Keratinocyte (primary cell): ENCODE results near the gene ADCY4. TPM values are rescaled to one million over a fixed set of nuclear protein-coding genes. Genes with fewer than 3 reads are reported as not detected.
"Not testable (repeated sequence)": the region's sequence is repeated elsewhere in the genome, so short reads cannot be mapped to it uniquely, and the experiment has no call there.

Source experiments
- DNase-seq: peaks from one replicate; pipeline ENCODE4 v3.0.0-alpha.2; 2011; ENCODE audit warnings: low read depth, missing footprints, low spot score
- FAIRE-seq: peaks from 2 replicates; lab custom pipeline; 2011; peaks lifted over from hg19 to GRCh38; lab: Jason Lieb, UNC
- H2AFZ ChIP-seq: 2 replicates; pipeline ENCODE4 v1.6.0; 2012; ENCODE audit warnings: low read length, control low read depth, inconsistent platforms; ENCODE audit not compliant: control insufficient read depth
- H3K27ac ChIP-seq: 2 replicates; pipeline ENCODE4 v1.5.1; 2011; ENCODE audit warnings: low read length; ENCODE audit not compliant: control insufficient read depth, insufficient read depth
- H3K27me3 ChIP-seq: 3 replicates; pipeline ENCODE4 v1.6.0; 2011; ENCODE audit warnings: low read length; ENCODE audit not compliant: control insufficient read depth, insufficient read depth; ENCODE audit errors: extremely low read depth
- H3K36me3 ChIP-seq, 2 experiments: 2 replicates in 1 of 2; 3 replicates in 1 of 2; pipeline ENCODE4 v1.5.1; 2011; ENCODE audit warnings: low read length in 2 of 2, mild to moderate bottlenecking in 1 of 2; ENCODE audit not compliant: control insufficient read depth in 2 of 2, insufficient read depth in 2 of 2; ENCODE audit errors: extremely low read depth in 1 of 2
- H3K4me1 ChIP-seq: 3 replicates; pipeline ENCODE4 v1.5.1; 2011; ENCODE audit warnings: low read length; ENCODE audit not compliant: control insufficient read depth, insufficient read depth; ENCODE audit errors: extremely low read depth
- H3K4me2 ChIP-seq: 3 replicates; pipeline ENCODE4 v1.6.0; 2011; ENCODE audit warnings: low read depth, low read length; ENCODE audit not compliant: control insufficient read depth, insufficient read depth; ENCODE audit errors: extremely low read depth
- H3K4me3 ChIP-seq, 3 experiments: fragments of 200-600 bp in 1 of 3; sonication (generic) in 1 of 3; 2 replicates in 2 of 3; 3 replicates in 1 of 3; pipeline ENCODE4 v1.5.1; 2011 to 2016; ENCODE audit warnings: low read length in 3 of 3, mild to moderate bottlenecking in 3 of 3, control low read depth in 2 of 3, inconsistent platforms in 1 of 3, low read depth in 1 of 3, mixed read lengths in 1 of 3, mixed run types in 1 of 3, moderate library complexity in 1 of 3; ENCODE audit not compliant: control insufficient read depth in 2 of 3, insufficient read depth in 2 of 3; ENCODE audit errors: extremely low read depth in 1 of 3
- H3K79me2 ChIP-seq: 2 replicates; pipeline ENCODE4 v1.6.0; 2012; ENCODE audit warnings: low read length; ENCODE audit not compliant: control insufficient read depth, insufficient read depth
- H3K9ac ChIP-seq: 3 replicates; pipeline ENCODE4 v1.6.0; 2011; ENCODE audit warnings: low read length; ENCODE audit not compliant: control insufficient read depth, insufficient read depth; ENCODE audit errors: extremely low read depth
- H3K9me1 ChIP-seq: 3 replicates; pipeline ENCODE4 v1.6.0; 2011; ENCODE audit warnings: low read length; ENCODE audit not compliant: control insufficient read depth, insufficient read depth; ENCODE audit errors: extremely low read depth
- H3K9me3 ChIP-seq: 2 replicates; pipeline ENCODE4 v1.5.1; 2012; ENCODE audit warnings: low read depth, low read length; ENCODE audit not compliant: control insufficient read depth
- H4K20me1 ChIP-seq: 3 replicates; pipeline ENCODE4 v1.6.0; 2011; ENCODE audit warnings: low read length; ENCODE audit not compliant: control insufficient read depth, insufficient read depth; ENCODE audit errors: extremely low read depth
- EZH2 ChIP-seq: IDR thresholded peaks from one replicate; pipeline ENCODE4 v1.6.1; 2012; ENCODE audit warnings: inconsistent platforms, mild to moderate bottlenecking, low read length, moderate library complexity
- dilution Hi-C: fragments of 300-500 bp; cut with MboI; formaldehyde crosslinking; loops from one replicate; pipeline ENCODE4 v1.7.0; 2020; ENCODE audit warnings: low sequenced_read_pairs; ENCODE audit not compliant: extremely low pct_ligation_motif_present
- polyA plus RNA-seq, 5 experiments: library from polyadenylated mRNA; depleted of rRNA in 3 of 5; stranded (reverse) in 3 of 5; stranded (forward) in 1 of 5; unstranded in 1 of 5; fragments of >200 nt; gene quantifications; 1 replicate in 1 of 5; 2 replicates in 3 of 5; 3 replicates in 1 of 5; pipeline versions ENCODE4 v1.2.1 to v1.2.3, GENCODE V29; 2011 to 2012; ENCODE audit warnings: missing spikeins in 2 of 5, low read depth in 1 of 5, low replicate concordance in 1 of 5
- TF ChIP-seq, protein P1 (sequence below), 3 experiments: IDR thresholded peaks in 1 of 3; conservative IDR thresholded peaks in 1 of 3; optimal IDR thresholded peaks in 1 of 3; 2 replicates in 2 of 3; 3 replicates in 1 of 3; pipeline versions ENCODE3 to v1.5.1; 2011; ENCODE audit warnings: low read length in 3 of 3, mild to moderate bottlenecking in 3 of 3, moderate library complexity in 2 of 3, control low read depth in 1 of 3, inconsistent platforms in 1 of 3; ENCODE audit not compliant: insufficient read depth in 2 of 3; ENCODE audit errors: extremely low read depth in 1 of 3

The ADCY4 gene
- polyA plus RNA-seq, 1 donor (not counting 4 experiments of a cell fraction or from before 2014, with no cell fraction given): 0.21 TPM

DNA sequence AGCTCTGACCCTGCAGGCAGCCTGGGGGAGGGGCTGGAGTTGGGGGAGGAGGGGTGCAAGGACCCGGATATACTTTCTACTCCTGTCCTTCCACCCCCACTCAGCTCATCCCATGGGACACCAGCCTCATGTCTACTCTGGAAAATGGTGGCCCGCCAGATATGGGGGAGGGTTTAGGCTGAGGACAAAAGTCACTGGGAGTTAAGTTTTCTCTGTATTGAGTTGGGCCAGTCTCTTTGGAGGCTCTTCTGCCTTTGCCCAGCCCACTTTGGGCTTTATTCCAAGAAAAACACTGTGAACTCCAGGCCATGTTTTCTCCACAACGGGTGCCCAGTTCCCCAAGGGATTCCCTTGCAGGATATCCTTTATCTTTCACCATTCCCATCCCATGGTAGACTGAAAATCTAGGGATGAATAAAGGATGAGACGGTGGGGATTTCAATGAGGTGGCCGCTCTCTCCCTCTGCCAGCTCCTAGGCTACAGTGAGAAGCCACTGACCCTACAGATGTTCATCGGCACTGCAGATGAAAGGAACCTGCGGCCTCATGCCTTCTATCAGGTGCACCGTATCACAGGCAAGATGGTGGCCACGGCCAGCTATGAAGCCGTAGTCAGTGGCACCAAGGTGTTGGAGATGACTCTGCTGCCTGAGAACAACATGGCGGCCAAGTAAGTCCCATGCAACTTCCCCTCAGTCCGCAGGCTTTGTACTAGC lies 38.0 kb upstream of the ADCY4 start:
- Histone ChIP-seq H3K36me3 (no peaks in the 10 kb centered on the region), H2AFZ (no peak overlapping the region), H3K9ac (no peak overlapping the region), H3K4me2 (no peak overlapping the region), H3K4me3 (no peak overlapping the region), H4K20me1 (no peaks in the 10 kb centered on the region), H3K27ac (no peak overlapping the region), H3K9me3 (no peaks in the 10 kb centered on the region), H3K4me1 (no peaks in the 10 kb centered on the region), H3K27me3 (no peaks in the 10 kb centered on the region), H3K9me1 (no peaks in the 10 kb centered on the region), H3K79me2 (no peaks in the 10 kb centered on the region)
- TF ChIP-seq EZH2: no peak
- TF ChIP-seq, protein P1, sequence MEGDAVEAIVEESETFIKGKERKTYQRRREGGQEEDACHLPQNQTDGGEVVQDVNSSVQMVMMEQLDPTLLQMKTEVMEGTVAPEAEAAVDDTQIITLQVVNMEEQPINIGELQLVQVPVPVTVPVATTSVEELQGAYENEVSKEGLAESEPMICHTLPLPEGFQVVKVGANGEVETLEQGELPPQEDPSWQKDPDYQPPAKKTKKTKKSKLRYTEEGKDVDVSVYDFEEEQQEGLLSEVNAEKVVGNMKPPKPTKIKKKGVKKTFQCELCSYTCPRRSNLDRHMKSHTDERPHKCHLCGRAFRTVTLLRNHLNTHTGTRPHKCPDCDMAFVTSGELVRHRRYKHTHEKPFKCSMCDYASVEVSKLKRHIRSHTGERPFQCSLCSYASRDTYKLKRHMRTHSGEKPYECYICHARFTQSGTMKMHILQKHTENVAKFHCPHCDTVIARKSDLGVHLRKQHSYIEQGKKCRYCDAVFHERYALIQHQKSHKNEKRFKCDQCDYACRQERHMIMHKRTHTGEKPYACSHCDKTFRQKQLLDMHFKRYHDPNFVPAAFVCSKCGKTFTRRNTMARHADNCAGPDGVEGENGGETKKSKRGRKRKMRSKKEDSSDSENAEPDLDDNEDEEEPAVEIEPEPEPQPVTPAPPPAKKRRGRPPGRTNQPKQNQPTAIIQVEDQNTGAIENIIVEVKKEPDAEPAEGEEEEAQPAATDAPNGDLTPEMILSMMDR (optimal IDR thresholded peaks at IDR 0.05 in 1 of 3, IDR thresholded peaks at IDR 0.05 in 1 of 3, conservative IDR thresholded peaks at IDR 0.05 in 1 of 3; ENCODE audit: extremely low read depth in 1 of 3, insufficient read depth in 2 of 3, low read length in 3 of 3): no peak
- FAIRE-seq (no peak), DNase-seq (no peak)
- dilution Hi-C loops: no loop called here

GRCh38 chr14:24371605-24372004 lies 36.7 kb upstream of the ADCY4 start:
- DNase-seq, H3K79me2 ChIP-seq, FAIRE-seq, H2AFZ ChIP-seq, H4K20me1 ChIP-seq, H3K4me2 ChIP-seq, H3K4me3 ChIP-seq, H3K27me3 ChIP-seq, H3K9me1 ChIP-seq, H3K9me3 ChIP-seq, dilution Hi-C loops, H3K9ac ChIP-seq, H3K27ac ChIP-seq, H3K36me3 ChIP-seq, H3K4me1 ChIP-seq: not testable (repeated sequence)

GRCh38 chr14:24370748-24371147 lies 35.9 kb upstream of the ADCY4 start:
- Histone ChIP-seq H3K79me2 (no peaks in the 10 kb centered on the region), H3K27me3 (no peaks in the 10 kb centered on the region), H3K9ac (no peak overlapping the region), H3K27ac (no peak overlapping the region), H3K4me2 (no peak overlapping the region), H3K4me1 (peaks cover 15% of the 10 kb centered on the region), H2AFZ (no peak overlapping the region), H3K9me1 (no peaks in the 10 kb centered on the region), H3K9me3 (no peaks in the 10 kb centered on the region), H3K4me3 (no peak overlapping the region), H4K20me1 (no peaks in the 10 kb centered on the region), H3K36me3 (no peaks in the 10 kb centered on the region)
- FAIRE-seq (no peak), DNase-seq (no peak)
- TF ChIP-seq EZH2: no peak
- TF ChIP-seq, protein P1 (optimal IDR thresholded peaks at IDR 0.05 in 1 of 3, IDR thresholded peaks at IDR 0.05 in 1 of 3, conservative IDR thresholded peaks at IDR 0.05 in 1 of 3; ENCODE audit: extremely low read depth in 1 of 3, insufficient read depth in 2 of 3, low read length in 3 of 3): no peak
- dilution Hi-C loops: no loop called here
